SHP77 treated with DMSO at 0.1 percent for 48 hours (cell line): ENCODE data around the gene CFAP119.
A peak's percentile ranks its signal among the peaks of the same experiment; 100 is the strongest.

ENCODE experiments used
- DNase-seq: peaks from one replicate; lab custom pipeline; 2025; lab: John Stamatoyannopoulos, UW

The CFAP119 gene

GRCh38 chr16:30782486-30783279 lies 20.8 kb upstream of the CFAP119 start:
- DNase-seq = no peak

GRCh38 chr16:30780549-30780948 lies 18.7 kb upstream of the CFAP119 start:
- DNase-seq = no peak

GRCh38 chr16:30780021-30780420 lies 18.2 kb upstream of the CFAP119 start:
- no peak for DNase-seq

- DNase-seq = no peak
Observed at GRCh38 chr16:30779596-30779995, 17.7 kb upstream of the CFAP119 start.

- DNase-seq = no peak
Observed at GRCh38 chr16:30778549-30779244, 16.8 kb upstream of the CFAP119 start.

- DNase-seq = no peak
Observed at GRCh38 chr16:30777591-30778297, 15.9 kb upstream of the CFAP119 start.

- peak; percentile 67 for DNase-seq
Observed at GRCh38 chr16:30775392-30776188, 13.7 kb upstream of the CFAP119 start.

- no peak for DNase-seq
Observed at GRCh38 chr16:30775131-30775391, 13.2 kb upstream of the CFAP119 start.

GRCh38 chr16:30774367-30775130 lies 12.7 kb upstream of the CFAP119 start:
- DNase-seq = no peak

GRCh38 chr16:30773826-30774225 lies 12.0 kb upstream of the CFAP119 start:
- DNase-seq = no peak

- DNase-seq = no peak
Observed at GRCh38 chr16:30771726-30772125, 9.9 kb upstream of the CFAP119 start.

GRCh38 chr16:30769379-30770089 lies 7.7 kb upstream of the CFAP119 start:
- DNase-seq = no peak

GRCh38 chr16:30768583-30769181 lies 6.8 kb upstream of the CFAP119 start:
- no peak for DNase-seq

GRCh38 chr16:30767767-30768465 lies 6.1 kb upstream of the CFAP119 start:
- no peak for DNase-seq

- DNase-seq = no peak
Observed at GRCh38 chr16:30766933-30767284, 5.0 kb upstream of the CFAP119 start.

- DNase-seq = no peak
Observed at GRCh38 chr16:30766206-30766932, 4.5 kb upstream of the CFAP119 start.

GRCh38 chr16:30764816-30765465 lies 3.1 kb upstream of the CFAP119 start:
- DNase-seq = no peak

GRCh38 chr16:30764086-30764485 lies 2.2 kb upstream of the CFAP119 start:
- no peak for DNase-seq
